ENCODE measurements around the gene FAM83G.
"Not testable (repeated sequence)": the region's sequence is repeated elsewhere in the genome, so short reads cannot be mapped to it uniquely, and the experiment has no call there.

Gene FAM83G

GRCh38 chr17:18950944-18951905 lies 53.3 kb downstream of the FAM83G start:
- DNase-seq = no peak

GRCh38 chr17:18950346-18950745 lies 54.2 kb downstream of the FAM83G start:
- DNase-seq = no peak

DNA sequence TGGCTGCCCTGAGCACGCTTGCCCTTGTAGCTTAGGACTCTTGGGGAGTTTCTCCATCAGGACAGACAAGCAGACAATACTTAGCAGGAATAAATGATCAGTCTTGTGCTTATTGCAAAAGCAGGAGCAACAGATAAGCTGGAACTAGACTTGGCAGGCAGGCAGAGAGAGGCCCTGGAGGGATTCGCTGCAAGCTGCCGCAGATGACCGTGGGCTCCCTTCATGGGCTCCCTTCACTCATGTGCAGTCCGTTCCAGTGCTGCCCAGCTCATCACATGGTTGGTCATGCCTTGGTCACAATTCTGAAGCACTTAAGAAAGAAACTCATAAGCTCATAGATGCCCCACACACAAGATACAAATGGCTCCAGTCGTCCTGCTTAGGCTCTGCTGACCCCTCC lies 55.0 kb downstream of the FAM83G start:
- DNase-seq = no peak

DNA sequence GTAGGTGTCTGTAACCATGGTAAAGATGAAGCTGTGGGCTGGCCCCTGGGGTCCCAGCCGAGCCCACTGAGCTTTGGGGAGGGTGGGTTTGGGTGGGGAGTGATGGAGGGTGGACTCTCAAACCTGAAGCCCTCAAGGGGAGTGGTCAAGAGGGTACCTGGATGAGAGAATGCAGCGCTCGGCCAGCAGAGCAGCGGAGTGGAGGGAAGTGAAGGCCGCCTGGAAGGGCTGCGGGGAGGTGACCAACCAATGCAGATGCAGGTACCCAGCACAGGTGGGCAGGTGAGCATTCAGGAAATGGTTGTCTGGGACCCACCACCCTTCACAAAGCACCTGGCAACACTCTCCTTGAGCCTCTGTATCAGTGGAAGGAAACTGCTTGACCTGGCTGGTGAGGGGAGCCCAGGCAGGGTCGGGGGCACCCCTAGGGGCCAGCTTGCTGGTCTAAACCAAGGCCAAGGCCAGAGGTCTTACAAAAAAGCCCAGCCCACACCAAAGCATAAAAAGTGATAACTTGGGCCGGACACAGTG lies 56.0 kb downstream of the FAM83G start:
- no peak for DNase-seq

DNA sequence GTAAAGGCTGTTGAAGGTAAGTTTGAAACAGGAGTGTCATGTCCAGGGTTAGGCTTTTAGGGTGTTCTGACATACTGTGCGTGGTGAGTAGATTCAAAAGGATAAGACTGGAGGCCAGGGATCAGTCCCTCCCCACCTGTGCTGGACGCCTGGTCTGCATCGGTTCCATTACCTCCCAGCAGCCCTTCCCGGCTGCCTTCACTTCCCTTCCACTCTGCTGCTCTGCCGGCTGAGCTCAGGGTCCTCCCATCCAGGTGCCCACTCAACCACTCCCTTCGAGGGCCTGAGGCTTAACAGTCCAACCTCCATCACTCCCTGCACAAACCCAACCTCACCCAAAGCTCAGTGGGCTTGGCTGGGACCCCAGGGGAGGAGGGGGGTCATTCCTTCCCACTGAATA lies 56.7 kb downstream of the FAM83G start:
- no peak for DNase-seq

GRCh38 chr17:18946536-18946935 lies 58.0 kb downstream of the FAM83G start:
- DNase-seq = no peak

GRCh38 chr17:18944646-18945045 lies 59.9 kb downstream of the FAM83G start:
- no peak for DNase-seq

DNA sequence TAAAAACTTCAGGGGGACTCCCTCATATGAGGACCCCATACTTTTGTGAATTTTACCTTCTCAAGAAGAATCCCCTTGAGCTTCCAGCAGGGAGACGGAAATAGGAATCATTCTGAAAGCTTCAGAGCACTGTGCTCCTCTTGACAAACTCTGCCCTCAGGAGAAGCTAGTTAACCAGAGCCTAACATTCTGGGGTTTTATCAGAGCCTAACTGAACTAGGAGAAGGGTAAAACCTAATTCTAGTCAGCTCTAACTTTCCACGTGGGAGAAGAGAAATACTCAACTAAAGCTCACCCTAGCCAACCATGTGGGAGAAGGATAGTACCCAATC lies 65.9 kb downstream of the FAM83G start:
- DNase-seq = no peak

GRCh38 chr17:18937981-18938691 lies 66.4 kb downstream of the FAM83G start:
- DNase-seq = no peak

DNA sequence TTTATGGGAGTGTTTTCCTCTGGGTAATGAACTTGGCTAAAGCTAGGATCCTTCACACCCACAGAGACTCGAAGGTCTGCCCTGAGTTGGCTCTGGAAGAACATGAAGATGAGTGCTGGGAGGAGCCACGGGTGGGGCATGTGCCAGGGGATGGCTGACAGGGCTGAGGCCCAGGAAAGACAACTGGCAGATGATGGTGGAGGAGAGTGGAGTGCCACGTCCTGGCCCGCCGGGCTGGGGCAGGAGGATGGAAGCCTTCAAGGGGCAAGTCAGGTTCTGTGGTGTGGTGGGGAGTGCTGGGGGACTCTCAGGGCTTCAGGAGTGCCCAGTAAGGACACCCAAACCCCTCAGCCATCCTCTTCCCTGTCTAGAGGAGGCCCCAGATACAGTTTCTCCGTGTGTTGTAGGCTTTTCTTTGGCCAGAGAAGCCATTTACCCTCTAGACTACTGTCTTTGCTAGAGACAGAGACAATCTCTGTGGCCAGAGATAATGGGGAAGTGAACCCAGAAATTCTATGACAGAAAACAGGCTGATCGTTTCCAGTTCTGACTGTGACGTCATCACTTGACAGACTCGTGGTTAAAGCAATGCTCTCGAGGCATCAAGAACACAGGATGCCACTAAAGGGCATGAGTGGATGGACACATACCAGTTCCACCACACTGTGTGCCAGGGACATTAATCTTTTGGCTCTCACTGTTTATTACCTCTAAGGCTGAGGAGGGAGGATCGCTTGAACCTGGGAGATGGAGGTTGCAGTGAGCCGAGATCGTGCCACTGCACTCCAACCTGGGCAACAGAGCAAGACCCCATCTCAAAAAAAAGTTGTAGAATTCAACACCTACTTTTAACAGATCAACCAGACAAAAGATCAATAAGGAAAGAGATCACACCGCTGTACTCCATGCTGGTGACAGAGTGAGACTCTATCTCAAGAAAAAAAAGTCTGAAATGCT lies 71.2 kb downstream of the FAM83G start:
- DNase-seq = no peak

GRCh38 chr17:18932360-18933055 lies 72.1 kb downstream of the FAM83G start:
- DNase-seq = peak; percentile 16

GRCh38 chr17:18928628-18929125 lies 75.9 kb downstream of the FAM83G start:
- DNase-seq = no peak

GRCh38 chr17:18925187-18925586 lies 79.4 kb downstream of the FAM83G start:
- DNase-seq = no peak

- DNase-seq = not testable (repeated sequence)
Observed at GRCh38 chr17:18922596-18922995, 82.0 kb downstream of the FAM83G start.

DNA sequence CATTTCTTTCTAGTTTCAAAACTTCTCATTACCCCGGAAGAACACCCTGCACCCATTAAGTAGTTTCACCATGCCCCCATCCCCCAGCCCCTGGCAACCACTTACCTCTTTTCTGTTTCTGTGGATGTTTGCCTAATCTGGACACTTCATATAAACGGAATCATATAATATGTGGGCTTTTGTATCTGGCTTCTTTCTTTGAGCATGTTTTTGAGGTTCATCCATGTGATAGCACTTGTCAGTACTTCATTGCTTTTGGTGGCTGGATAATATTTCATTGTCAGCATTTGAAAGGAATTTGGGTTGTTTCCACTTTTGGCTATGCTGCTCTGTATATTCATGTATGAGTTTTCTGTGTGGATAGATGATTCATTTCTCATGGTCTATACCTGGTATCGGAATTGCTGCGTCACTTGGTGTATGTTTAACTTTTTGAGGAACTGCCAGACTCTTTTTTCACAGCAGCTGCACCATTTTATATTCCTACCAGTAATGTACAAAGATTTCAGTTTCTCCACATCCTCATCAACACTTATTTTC lies 82.6 kb downstream of the FAM83G start:
- DNase-seq = no peak

- no peak for DNase-seq
Observed at GRCh38 chr17:18921485-18921884, 83.1 kb downstream of the FAM83G start.

- DNase-seq = no peak
Observed at GRCh38 chr17:18920911-18921441, 83.6 kb downstream of the FAM83G start.

- no peak for DNase-seq
Observed at GRCh38 chr17:18919963-18920362, 84.6 kb downstream of the FAM83G start.
